GM23248 (cell line): Measurements from ENCODE around the gene TRDN. TPM values are rescaled to one million over a fixed set of nuclear protein-coding genes. Genes with fewer than 3 reads are reported as not detected.

Source experiments
- DNase-seq: peaks from one replicate; pipeline ENCODE4 v3.0.0-alpha.2; 2015
- H2AFZ ChIP-seq: fragments of 200-600 bp; sonication (generic); 2 replicates; pipeline ENCODE4 v1.6.1; 2016; ENCODE audit warnings: antibody characterized with exemption
- H3F3A ChIP-seq: fragments of 200-600 bp; sonication (generic); 2 replicates; pipeline ENCODE4 v1.6.1; 2016; ENCODE audit warnings: mild to moderate bottlenecking, antibody characterized with exemption, mixed run types; ENCODE audit not compliant: insufficient read depth
- H3K27ac ChIP-seq: fragments of 200-600 bp; sonication (generic); 2 replicates; pipeline ENCODE4 v1.5.1; 2016; ENCODE audit warnings: mild to moderate bottlenecking
- H3K27me3 ChIP-seq: fragments of 200-600 bp; sonication (generic); replicated peaks from 2 replicates; pipeline ENCODE4 v1.6.1; 2016; ENCODE audit warnings: mild to moderate bottlenecking; ENCODE audit not compliant: insufficient read depth
- H3K36me3 ChIP-seq: fragments of 200-600 bp; sonication (generic); 2 replicates; pipeline ENCODE4 v1.6.1; 2016; ENCODE audit warnings: low read depth, mild to moderate bottlenecking
- H3K4me1 ChIP-seq: fragments of 200-600 bp; sonication (generic); 2 replicates; pipeline ENCODE4 v1.6.1; 2016; ENCODE audit warnings: mild to moderate bottlenecking; ENCODE audit not compliant: insufficient read depth
- H3K4me2 ChIP-seq: fragments of 200-600 bp; sonication (generic); one replicate; pipeline ENCODE4 v1.6.1; 2016; ENCODE audit warnings: mild to moderate bottlenecking; ENCODE audit not compliant: unreplicated experiment
- H3K4me3 ChIP-seq: fragments of 200-600 bp; sonication (generic); 2 replicates; pipeline ENCODE4 v1.5.1; 2016; ENCODE audit warnings: mild to moderate bottlenecking
- H3K79me2 ChIP-seq: fragments of 200-600 bp; sonication (generic); 2 replicates; pipeline ENCODE4 v1.6.1; 2016; ENCODE audit warnings: mild to moderate bottlenecking; ENCODE audit not compliant: insufficient read depth
- H3K9ac ChIP-seq: fragments of 200-600 bp; sonication (generic); 2 replicates; pipeline ENCODE4 v1.6.1; 2016; ENCODE audit warnings: mild to moderate bottlenecking
- H3K9me2 ChIP-seq: fragments of 200-600 bp; sonication (generic); 2 replicates; pipeline ENCODE4 v1.6.1; 2016; ENCODE audit warnings: mixed run types, mild to moderate bottlenecking, moderate library complexity; ENCODE audit not compliant: insufficient read depth
- H3K9me3 ChIP-seq: fragments of 200-600 bp; sonication (generic); one replicate; pipeline ENCODE4 v1.6.1; 2017; ENCODE audit warnings: low read depth
- H4K20me1 ChIP-seq: fragments of 200-600 bp; sonication (generic); 2 replicates; pipeline ENCODE4 v1.6.0; 2016; ENCODE audit not compliant: insufficient read depth
- EZH2 ChIP-seq: fragments of 200-600 bp; sonication (generic); IDR thresholded peaks from 2 replicates; pipeline ENCODE4 v1.6.1; 2018; ENCODE audit warnings: antibody characterized with exemption, mild to moderate bottlenecking; ENCODE audit not compliant: insufficient read depth, poor library complexity, severe bottlenecking
- EZH2phosphoT487 ChIP-seq: fragments of 200-600 bp; sonication (generic); IDR thresholded peaks from 2 replicates; pipeline ENCODE4 v1.6.1; 2018; ENCODE audit warnings: antibody characterized with exemption, moderate library complexity, mild to moderate bottlenecking, low read depth; ENCODE audit not compliant: insufficient read depth
- WGBS, 2 experiments: methylation state at CpG; one replicate each; pipeline ENCODE4 v1.1.6; 2015 to 2017; ENCODE audit warnings: low lambda C conversion rate in 2 of 2, low coverage in 1 of 2; ENCODE audit errors: missing lambda C conversion rate in 2 of 2; 5-methylcytosine and 5-hydroxymethylcytosine counted together
- in situ Hi-C: fragments of 300-500 bp; cut with MboI; formaldehyde crosslinking; loops from 2 replicates; pipeline ENCODE4 v1.15.0; 2020
- polyA plus RNA-seq: library from polyadenylated mRNA; unstranded; fragments of >200 nt; fragmentation: Nextera tagmentation; extraction: Ambion mirVana; gene quantifications from 2 replicates; pipeline ENCODE4 v1.2.1, GENCODE V29; 2016
- total RNA-seq: library from RNA; depleted of rRNA; stranded (reverse); fragments of >200 nt; shearing (Covaris generic); gene quantifications from 2 replicates; pipeline ENCODE4 v1.2.3, GENCODE V29; 2014

TRDN gene
- total and polyA plus RNA-seq, 2 experiments from 2014 or later = not detected

- H2AFZ ChIP-seq = no peak overlapping the region
- H3K4me1 ChIP-seq = no peaks in the 10 kb centered on the region
- TF ChIP-seq EZH2 (no peak), EZH2phosphoT487 (no peak)
- H3K27me3 ChIP-seq = no peaks in the 10 kb centered on the region
- no peaks in the 10 kb centered on the region for H3F3A ChIP-seq
- no peaks in the 10 kb centered on the region for H3K79me2 ChIP-seq
- WGBS, 2 experiments = 39 to 46% methylated on average over 3 of the region's 3 CpGs
- no peak overlapping the region for H3K4me2 ChIP-seq
- no peak for DNase-seq
- no peak overlapping the region for H3K9ac ChIP-seq
- no peak overlapping the region for H3K4me3 ChIP-seq
- H3K27ac ChIP-seq = no peak overlapping the region
- no peaks in the 10 kb centered on the region for H3K9me3 ChIP-seq
- in situ Hi-C loops = no loop called here
- no peaks in the 10 kb centered on the region for H3K9me2 ChIP-seq
- no peaks in the 10 kb centered on the region for H3K36me3 ChIP-seq
- H4K20me1 ChIP-seq = no peaks in the 10 kb centered on the region
These were observed 32.3 kb upstream of the TRDN start for GRCh38 chr6:123668965-123669591.

DNA sequence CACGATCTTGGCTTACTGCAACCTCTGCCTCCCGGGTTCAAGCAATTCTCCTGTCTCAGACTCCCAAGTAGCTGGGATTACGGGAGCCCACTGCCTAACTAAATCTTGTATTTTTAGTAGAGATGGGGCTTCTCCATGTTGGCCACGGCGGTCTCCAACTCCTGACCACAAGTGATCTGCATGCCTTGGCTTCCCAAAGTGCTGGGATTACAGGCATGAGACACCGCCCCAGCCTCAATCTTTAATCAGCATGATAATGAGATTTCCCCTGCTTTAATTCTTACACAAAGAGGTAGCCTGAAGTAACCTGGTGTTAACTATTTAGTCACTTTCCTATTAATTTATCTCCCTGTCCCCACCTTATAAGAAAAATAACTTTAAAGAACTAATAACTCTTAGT lies 31.3 kb upstream of the TRDN start:
- no peaks in the 10 kb centered on the region for H3K27me3 ChIP-seq
- H3K9me2 ChIP-seq = no peaks in the 10 kb centered on the region
- no peaks in the 10 kb centered on the region for H3K79me2 ChIP-seq
- no peak overlapping the region for H3K4me3 ChIP-seq
- H3F3A ChIP-seq = no peaks in the 10 kb centered on the region
- no peak for DNase-seq
- H3K4me2 ChIP-seq = no peak overlapping the region
- no peaks in the 10 kb centered on the region for H4K20me1 ChIP-seq
- H3K27ac ChIP-seq = no peak overlapping the region
- WGBS, 2 experiments = 69 to 76% methylated on average over 6 of the region's 6 CpGs
- no peaks in the 10 kb centered on the region for H3K36me3 ChIP-seq
- in situ Hi-C loops = no loop called here
- no peaks in the 10 kb centered on the region for H3K4me1 ChIP-seq
- H3K9me3 ChIP-seq = no peaks in the 10 kb centered on the region
- TF ChIP-seq EZH2phosphoT487 = no peak
- no peak overlapping the region for H3K9ac ChIP-seq
- H2AFZ ChIP-seq = no peak overlapping the region

- Histone ChIP-seq H3K36me3 (no peaks in the 10 kb centered on the region), H3K4me1 (no peaks in the 10 kb centered on the region), H2AFZ (no peak overlapping the region), H3K9me2 (no peaks in the 10 kb centered on the region), H3K4me2 (no peak overlapping the region), H3K4me3 (no peak overlapping the region), H4K20me1 (no peaks in the 10 kb centered on the region), H3K9me3 (no peaks in the 10 kb centered on the region), H3K9ac (no peak overlapping the region), H3K27ac (no peak overlapping the region), H3F3A (no peaks in the 10 kb centered on the region), H3K79me2 (no peaks in the 10 kb centered on the region), H3K27me3 (no peaks in the 10 kb centered on the region)
- in situ Hi-C loops = no loop called here
- DNase-seq = no peak
- TF ChIP-seq EZH2 = no peak
- no peak for TF ChIP-seq EZH2phosphoT487
These were observed 26.7 kb upstream of the TRDN start for GRCh38 chr6:123663436-123663835.

- no peaks in the 10 kb centered on the region for H4K20me1 ChIP-seq
- H3K27ac ChIP-seq = no peak overlapping the region
- no peak overlapping the region for H2AFZ ChIP-seq
- H3K9me3 ChIP-seq = no peaks in the 10 kb centered on the region
- no peaks in the 10 kb centered on the region for H3K9me2 ChIP-seq
- no peaks in the 10 kb centered on the region for H3F3A ChIP-seq
- in situ Hi-C loops = no loop called here
- 57 to 67% methylated on average over 3 of the region's 3 CpGs for WGBS, 2 experiments
- H3K36me3 ChIP-seq = no peaks in the 10 kb centered on the region
- DNase-seq = no peak
- no peak overlapping the region for H3K4me2 ChIP-seq
- no peaks in the 10 kb centered on the region for H3K79me2 ChIP-seq
- no peak overlapping the region for H3K4me3 ChIP-seq
- H3K27me3 ChIP-seq = no peaks in the 10 kb centered on the region
- no peaks in the 10 kb centered on the region for H3K4me1 ChIP-seq
- TF ChIP-seq EZH2 (no peak), EZH2phosphoT487 (no peak)
- H3K9ac ChIP-seq = no peak overlapping the region
These were observed 26.0 kb upstream of the TRDN start for GRCh38 chr6:123662757-123663156.
